ENCODE results near the gene MCM10. TPM values are rescaled to one million over a fixed set of nuclear protein-coding genes. Genes with fewer than 3 reads are reported as not detected.

MCM10 gene
- total RNA-seq, 1 donor from 2014 or later = 1.5 TPM

DNA sequence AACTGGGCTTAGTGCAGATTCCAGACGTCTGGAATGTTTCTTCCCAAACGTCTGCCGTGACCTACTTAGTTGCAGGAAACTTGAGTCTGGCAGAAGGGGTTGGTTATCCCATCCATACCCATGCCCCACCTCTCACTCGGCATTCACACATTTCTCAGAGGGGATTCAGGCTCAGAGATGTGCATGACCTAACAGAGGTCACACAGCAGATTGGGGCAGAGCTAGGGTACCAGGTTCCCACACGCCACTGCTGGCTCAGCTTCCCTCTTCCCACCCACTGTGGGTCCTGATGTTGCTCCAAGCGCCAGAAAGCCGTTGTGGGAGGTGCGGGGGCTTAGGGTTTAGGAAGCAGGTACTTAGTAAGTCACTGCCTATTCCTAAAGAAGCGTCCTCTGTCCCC is 69.8 kb downstream of the MCM10 start:
- FAIRE-seq (no peak), DNase-seq (ENCODE audit: low read depth) (no peak)
- Histone ChIP-seq H3K4me1 (ENCODE audit: insufficient read depth, low read length) (no peaks in the 10 kb centered on the region), H3K36me3 (ENCODE audit: insufficient read depth, low read length) (no peaks in the 10 kb centered on the region), H3K4me3 (ENCODE audit: insufficient read depth, low read depth, low read length) (no peak overlapping the region), H3K4me2 (ENCODE audit: low read length) (no peak overlapping the region), H3K9me3 (ENCODE audit: insufficient read depth, low read depth, low read length) (no peaks in the 10 kb centered on the region), H3K9ac (ENCODE audit: low read length) (no peak overlapping the region), H3K27me3 (ENCODE audit: insufficient read depth, low read length) (peaks cover 7% of the 10 kb centered on the region), H4K20me1 (ENCODE audit: insufficient read depth, low read length) (no peaks in the 10 kb centered on the region), H3K79me2 (ENCODE audit: insufficient read depth, low read length) (no peaks in the 10 kb centered on the region), H2AFZ (ENCODE audit: low read depth, low read length) (no peak overlapping the region), H3K27ac (ENCODE audit: low read depth, low read length) (no peak overlapping the region)
- no peaks in the 10 kb centered on the region for H3K36me3 Mint-ChIP-seq (ENCODE audit: low read depth, unreplicated experiment)
- peaks cover 28% of the 10 kb centered on the region for H3K27me3 Mint-ChIP-seq (ENCODE audit: low read depth, unreplicated experiment)
- no peaks in the 10 kb centered on the region for H3K9me3 Mint-ChIP-seq (ENCODE audit: unreplicated experiment)
- no peak overlapping the region for H3K4me3 Mint-ChIP-seq (ENCODE audit: unreplicated experiment)
- H3K27ac Mint-ChIP-seq (ENCODE audit: unreplicated experiment) = no peak overlapping the region
- peaks cover 6% of the 10 kb centered on the region for H3K4me1 Mint-ChIP-seq (ENCODE audit: low read depth, unreplicated experiment)
- TF ChIP-seq EZH2 (IDR thresholded peaks at IDR 0.05; ENCODE audit: insufficient read depth, low read length) = no peak
- TF ChIP-seq, protein P1, sequence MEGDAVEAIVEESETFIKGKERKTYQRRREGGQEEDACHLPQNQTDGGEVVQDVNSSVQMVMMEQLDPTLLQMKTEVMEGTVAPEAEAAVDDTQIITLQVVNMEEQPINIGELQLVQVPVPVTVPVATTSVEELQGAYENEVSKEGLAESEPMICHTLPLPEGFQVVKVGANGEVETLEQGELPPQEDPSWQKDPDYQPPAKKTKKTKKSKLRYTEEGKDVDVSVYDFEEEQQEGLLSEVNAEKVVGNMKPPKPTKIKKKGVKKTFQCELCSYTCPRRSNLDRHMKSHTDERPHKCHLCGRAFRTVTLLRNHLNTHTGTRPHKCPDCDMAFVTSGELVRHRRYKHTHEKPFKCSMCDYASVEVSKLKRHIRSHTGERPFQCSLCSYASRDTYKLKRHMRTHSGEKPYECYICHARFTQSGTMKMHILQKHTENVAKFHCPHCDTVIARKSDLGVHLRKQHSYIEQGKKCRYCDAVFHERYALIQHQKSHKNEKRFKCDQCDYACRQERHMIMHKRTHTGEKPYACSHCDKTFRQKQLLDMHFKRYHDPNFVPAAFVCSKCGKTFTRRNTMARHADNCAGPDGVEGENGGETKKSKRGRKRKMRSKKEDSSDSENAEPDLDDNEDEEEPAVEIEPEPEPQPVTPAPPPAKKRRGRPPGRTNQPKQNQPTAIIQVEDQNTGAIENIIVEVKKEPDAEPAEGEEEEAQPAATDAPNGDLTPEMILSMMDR (IDR thresholded peaks at IDR 0.05; ENCODE audit: insufficient read depth, low read depth, low read length) = no peak

DNA sequence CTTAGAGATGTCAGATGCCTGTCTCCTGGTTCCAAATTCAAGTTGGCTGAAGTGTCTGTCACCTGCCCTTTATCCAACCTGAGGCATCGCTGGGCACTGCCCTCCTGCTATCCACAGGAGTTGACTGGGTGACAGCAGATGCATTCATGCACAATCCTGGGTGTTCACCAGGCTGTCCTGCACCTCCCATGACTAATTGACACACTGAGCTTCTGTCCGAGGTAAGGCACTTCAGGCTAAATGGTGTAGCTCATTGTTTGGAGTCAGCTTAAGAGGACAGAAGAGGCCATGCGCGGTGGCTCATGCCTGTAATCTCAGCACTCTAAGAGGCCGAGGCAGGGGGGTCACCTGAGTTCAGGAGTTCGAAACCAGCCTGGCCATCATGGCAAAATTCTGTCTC is 70.5 kb downstream of the MCM10 start:
- Histone ChIP-seq H4K20me1 (ENCODE audit: insufficient read depth, low read length) (no peaks in the 10 kb centered on the region), H3K4me1 (ENCODE audit: insufficient read depth, low read length) (no peaks in the 10 kb centered on the region), H3K4me2 (ENCODE audit: low read length) (no peak overlapping the region), H3K79me2 (ENCODE audit: insufficient read depth, low read length) (no peaks in the 10 kb centered on the region), H3K36me3 (ENCODE audit: insufficient read depth, low read length) (no peaks in the 10 kb centered on the region), H3K27me3 (ENCODE audit: insufficient read depth, low read length) (peaks cover 7% of the 10 kb centered on the region), H3K9me3 (ENCODE audit: insufficient read depth, low read depth, low read length) (no peaks in the 10 kb centered on the region), H3K9ac (ENCODE audit: low read length) (no peak overlapping the region), H3K4me3 (ENCODE audit: insufficient read depth, low read depth, low read length) (no peak overlapping the region), H3K27ac (ENCODE audit: low read depth, low read length) (no peak overlapping the region), H2AFZ (ENCODE audit: low read depth, low read length) (no peak overlapping the region)
- no peak for DNase-seq (ENCODE audit: low read depth)
- H3K4me1 Mint-ChIP-seq (ENCODE audit: low read depth, unreplicated experiment) = peaks cover 6% of the 10 kb centered on the region
- H3K9me3 Mint-ChIP-seq (ENCODE audit: unreplicated experiment) = no peaks in the 10 kb centered on the region
- H3K36me3 Mint-ChIP-seq (ENCODE audit: low read depth, unreplicated experiment) = no peaks in the 10 kb centered on the region
- TF ChIP-seq, protein P1 (IDR thresholded peaks at IDR 0.05; ENCODE audit: insufficient read depth, low read depth, low read length) = no peak
- no peak for TF ChIP-seq EZH2 (IDR thresholded peaks at IDR 0.05; ENCODE audit: insufficient read depth, low read length)
- peaks cover 26% of the 10 kb centered on the region for H3K27me3 Mint-ChIP-seq (ENCODE audit: low read depth, unreplicated experiment)
- no peak overlapping the region for H3K4me3 Mint-ChIP-seq (ENCODE audit: unreplicated experiment)
- FAIRE-seq = no peak
- no peak overlapping the region for H3K27ac Mint-ChIP-seq (ENCODE audit: unreplicated experiment)

DNA sequence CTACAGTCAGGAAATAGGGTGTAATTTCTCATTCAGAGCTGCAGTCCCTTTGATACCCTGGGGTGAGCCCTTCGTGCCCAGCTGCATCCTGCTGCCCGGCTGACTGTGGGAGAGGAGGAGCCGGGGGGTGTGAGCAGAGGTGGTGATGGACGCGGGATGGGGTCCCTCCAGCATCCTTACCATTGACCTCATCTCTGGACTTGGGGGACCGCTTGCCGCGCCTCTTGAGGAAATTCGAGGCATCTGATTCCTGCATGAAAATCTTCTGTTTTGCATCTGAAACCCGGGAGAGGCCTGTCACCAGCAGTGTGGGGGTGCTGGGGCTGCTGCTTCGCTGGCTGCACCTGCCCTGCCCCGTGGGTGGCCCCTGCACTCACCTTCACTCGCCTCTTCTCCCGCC is 72.0 kb downstream of the MCM10 start:
- H3K4me2 ChIP-seq (ENCODE audit: low read length) = no peak overlapping the region
- no peaks in the 10 kb centered on the region for H3K79me2 ChIP-seq (ENCODE audit: insufficient read depth, low read length)
- H3K36me3 ChIP-seq (ENCODE audit: insufficient read depth, low read length) = no peaks in the 10 kb centered on the region
- TF ChIP-seq, protein P1 (IDR thresholded peaks at IDR 0.05; ENCODE audit: insufficient read depth, low read depth, low read length) = no peak
- Mint-ChIP-seq H3K4me3 (ENCODE audit: unreplicated experiment) (no peak overlapping the region), H3K4me1 (ENCODE audit: low read depth, unreplicated experiment) (peaks cover 6% of the 10 kb centered on the region), H3K36me3 (ENCODE audit: low read depth, unreplicated experiment) (no peaks in the 10 kb centered on the region), H3K9me3 (ENCODE audit: unreplicated experiment) (no peaks in the 10 kb centered on the region), H3K27me3 (ENCODE audit: low read depth, unreplicated experiment) (peaks cover 25% of the 10 kb centered on the region), H3K27ac (ENCODE audit: unreplicated experiment) (no peak overlapping the region)
- no peaks in the 10 kb centered on the region for H3K9me3 ChIP-seq (ENCODE audit: insufficient read depth, low read depth, low read length)
- H3K4me3 ChIP-seq (ENCODE audit: insufficient read depth, low read depth, low read length) = no peak overlapping the region
- H3K27me3 ChIP-seq (ENCODE audit: insufficient read depth, low read length) = peaks cover 7% of the 10 kb centered on the region
- H3K4me1 ChIP-seq (ENCODE audit: insufficient read depth, low read length) = no peaks in the 10 kb centered on the region
- H3K27ac ChIP-seq (ENCODE audit: low read depth, low read length) = no peak overlapping the region
- H3K9ac ChIP-seq (ENCODE audit: low read length) = no peak overlapping the region
- DNase-seq (ENCODE audit: low read depth) = no peak
- no peak overlapping the region for H2AFZ ChIP-seq (ENCODE audit: low read depth, low read length)
- no peaks in the 10 kb centered on the region for H4K20me1 ChIP-seq (ENCODE audit: insufficient read depth, low read length)
- no peak for FAIRE-seq
